Fibroblast of lung (primary cell): Measurements from ENCODE around the gene ATP1A2. TPM values are rescaled to one million over a fixed set of nuclear protein-coding genes. Genes with fewer than 3 reads are reported as not detected.

Experiments
- DNase-seq, 2 donors: peaks; one replicate each; pipeline versions ENCODE4 v3.0.0 to v3.0.0-alpha.2; 2010; ENCODE audit warnings: low read depth in 2 of 2
- H2AFZ ChIP-seq: 2 replicates; pipeline ENCODE4 v1.5.1; 2012; ENCODE audit warnings: low read length, control low read depth, inconsistent platforms
- H3K27ac ChIP-seq: 2 replicates; pipeline ENCODE4 v1.5.1; 2011; ENCODE audit warnings: low read length, control low read depth; ENCODE audit not compliant: insufficient read depth
- H3K27me3 ChIP-seq: 2 replicates; pipeline ENCODE4 v1.5.1; 2011; ENCODE audit warnings: mild to moderate bottlenecking, low read length; ENCODE audit not compliant: control insufficient read depth, insufficient read depth
- H3K36me3 ChIP-seq: 2 replicates; pipeline ENCODE4 v1.5.1; 2011; ENCODE audit warnings: low read length; ENCODE audit not compliant: control insufficient read depth, insufficient read depth
- H3K4me1 ChIP-seq: 2 replicates; pipeline ENCODE4 v1.5.1; 2011; ENCODE audit warnings: low read length; ENCODE audit not compliant: control insufficient read depth, insufficient read depth; ENCODE audit errors: extremely low read depth
- H3K4me2 ChIP-seq: 2 replicates; pipeline ENCODE4 v1.5.1; 2011; ENCODE audit warnings: low read length, control low read depth; ENCODE audit not compliant: insufficient read depth; ENCODE audit errors: extremely low read depth
- H3K4me3 ChIP-seq, 4 experiments: fragments of 200-600 bp in 1 of 4; sonication (generic) in 1 of 4; replicated peaks in 1 of 4; 2 replicates each; pipeline ENCODE4 v1.5.1; 2011 to 2016; ENCODE audit warnings: low read length in 4 of 4, low read depth in 3 of 4, mild to moderate bottlenecking in 3 of 4, control low read depth in 2 of 4, inconsistent platforms in 1 of 4, mixed read lengths in 1 of 4; ENCODE audit not compliant: insufficient read depth in 1 of 4; ENCODE audit errors: control extremely low read depth in 1 of 4
- H3K79me2 ChIP-seq: 2 replicates; pipeline ENCODE4 v1.5.1; 2012; ENCODE audit warnings: mild to moderate bottlenecking, low read length, inconsistent platforms; ENCODE audit not compliant: control insufficient read depth, insufficient read depth
- H3K9ac ChIP-seq: 2 replicates; pipeline ENCODE4 v1.5.1; 2011; ENCODE audit warnings: mild to moderate bottlenecking, low read length, control low read depth; ENCODE audit not compliant: insufficient read depth
- H3K9me3 ChIP-seq: 2 replicates; pipeline ENCODE4 v1.5.1; 2012; ENCODE audit warnings: low read depth, low read length; ENCODE audit not compliant: control insufficient read depth, insufficient read depth
- H4K20me1 ChIP-seq: 2 replicates; pipeline ENCODE4 v1.5.1; 2011; ENCODE audit warnings: low read length; ENCODE audit not compliant: control insufficient read depth, insufficient read depth; ENCODE audit errors: extremely low read depth
- CTCF ChIP-seq, 2 donors: IDR thresholded peaks in 1 of 2; conservative IDR thresholded peaks in 1 of 2; 1 replicate in 1 of 2; 2 replicates in 1 of 2; pipeline ENCODE4 v1.5.1; 2011 to 2012; ENCODE audit warnings: low read length in 2 of 2, control low read depth in 1 of 2, inconsistent platforms in 1 of 2, low read depth in 1 of 2, mild to moderate bottlenecking in 1 of 2
- EZH2 ChIP-seq: IDR thresholded peaks from 2 replicates; pipeline ENCODE4 v1.5.1; 2012; ENCODE audit warnings: low read length, control low read depth, mild to moderate bottlenecking; ENCODE audit errors: missing control alignments
- polyA plus RNA-seq, 2 donors: library from polyadenylated mRNA; depleted of rRNA in 1 of 2; stranded (reverse) in 1 of 2; unstranded in 1 of 2; fragments of >200 nt; gene quantifications; 2 replicates each; pipeline ENCODE4 v1.2.1, GENCODE V29; 2011 to 2012; ENCODE audit warnings: missing spikeins in 1 of 2
- total RNA-seq: library from RNA; depleted of rRNA; stranded (reverse); fragments of >200 nt; gene quantifications from 2 replicates; pipeline ENCODE4 v1.2.1, GENCODE V29; 2014

ATP1A2 gene
- total and polyA plus RNA-seq, 2 donors (not counting 1 experiment from before 2014, with no cell fraction given) = 0.44 to 1.8 TPM

GRCh38 chr1:160169553-160170399 is 54.2 kb downstream of the ATP1A2 start:
- Histone ChIP-seq H3K4me2 (no peak overlapping the region), H3K36me3 (no peaks in the 10 kb centered on the region), H3K4me3 (no peak overlapping the region), H3K4me1 (no peaks in the 10 kb centered on the region), H3K9ac (no peak overlapping the region), H3K9me3 (no peaks in the 10 kb centered on the region), H2AFZ (no peak overlapping the region), H3K79me2 (no peaks in the 10 kb centered on the region), H3K27ac (no peak overlapping the region), H3K27me3 (no peaks in the 10 kb centered on the region), H4K20me1 (no peaks in the 10 kb centered on the region)
- TF ChIP-seq EZH2 (no peak), CTCF (conservative IDR thresholded peaks at IDR 0.05 in 1 of 2, IDR thresholded peaks at IDR 0.05 in 1 of 2; ENCODE audit: low read depth in 1 of 2, low read length in 2 of 2) (no peak)
- no peak for DNase-seq

- Histone ChIP-seq H3K4me1 (no peaks in the 10 kb centered on the region), H3K27ac (no peak overlapping the region), H3K79me2 (no peaks in the 10 kb centered on the region), H4K20me1 (no peaks in the 10 kb centered on the region), H3K36me3 (no peaks in the 10 kb centered on the region), H3K9ac (no peak overlapping the region), H3K27me3 (no peaks in the 10 kb centered on the region), H2AFZ (no peak overlapping the region), H3K4me2 (no peak overlapping the region), H3K4me3 (no peak overlapping the region), H3K9me3 (no peaks in the 10 kb centered on the region)
- peak in 1 of 2 donors; percentile 52 for DNase-seq
- TF ChIP-seq CTCF (conservative IDR thresholded peaks at IDR 0.05 in 1 of 2, IDR thresholded peaks at IDR 0.05 in 1 of 2; ENCODE audit: low read depth in 1 of 2, low read length in 2 of 2) = no peak
- TF ChIP-seq EZH2 = no peak
Measured at GRCh38 chr1:160171354-160171753, 55.8 kb downstream of the ATP1A2 start.

GRCh38 chr1:160171980-160172379 is 56.4 kb downstream of the ATP1A2 start:
- Histone ChIP-seq H3K36me3 (no peaks in the 10 kb centered on the region), H2AFZ (no peak overlapping the region), H3K27me3 (no peaks in the 10 kb centered on the region), H3K27ac (no peak overlapping the region), H3K4me2 (no peak overlapping the region), H3K9ac (no peak overlapping the region), H3K4me3 (no peak overlapping the region), H3K4me1 (no peaks in the 10 kb centered on the region), H3K79me2 (no peaks in the 10 kb centered on the region), H3K9me3 (no peaks in the 10 kb centered on the region), H4K20me1 (no peaks in the 10 kb centered on the region)
- TF ChIP-seq EZH2 = no peak
- no peak for TF ChIP-seq CTCF (conservative IDR thresholded peaks at IDR 0.05 in 1 of 2, IDR thresholded peaks at IDR 0.05 in 1 of 2; ENCODE audit: low read depth in 1 of 2, low read length in 2 of 2)
- no peak for DNase-seq
